ENCODE measurements around the gene ZNF177. TPM values are rescaled to one million over a fixed set of nuclear protein-coding genes. Genes with fewer than 3 reads are reported as not detected.

The ZNF177 gene
- total and polyA plus RNA-seq, 4 donors = 1.00 to 11.5 (median 1.6) TPM

- DNase-seq = no peak
Measured at GRCh38 chr19:9354651-9355050, 8.2 kb upstream of the ZNF177 start.

GRCh38 chr19:9370738-9371619, 8.2 kb downstream of the ZNF177 start:
- Histone ChIP-seq H3K9me3 (ENCODE audit: control insufficient read depth in 4 of 4, insufficient read depth in 3 of 4, low read length in 3 of 4) (peaks cover 10 to 40% (median 26%) of the 10 kb centered on the region in 4 donors), H3K4me3 (no peak overlapping the region), H3K9ac (ENCODE audit: insufficient read depth in 1 of 2, low read length in 2 of 2) (no peak overlapping the region), H3K36me3 (ENCODE audit: control insufficient read depth in 4 of 4, insufficient read depth in 4 of 4, low read length in 4 of 4) (peaks cover 0 to 52% (median 27%) of the 10 kb centered on the region in 4 donors), H3K27me3 (ENCODE audit: control insufficient read depth in 3 of 3, insufficient read depth in 3 of 3, low read length in 2 of 3) (no peaks in the 10 kb centered on the region), H3K4me1 (ENCODE audit: control insufficient read depth in 5 of 5, insufficient read depth in 5 of 5, low read length in 5 of 5) (no peaks in the 10 kb centered on the region), H3K27ac (ENCODE audit: low read depth in 1 of 2, low read length in 1 of 2) (no peak overlapping the region)
- ATAC-seq (ENCODE audit: insufficient read depth, low FRiP score) (no peak), DNase-seq (no peak)
- TF ChIP-seq CTCF (IDR thresholded peaks at IDR 0.05; ENCODE audit: control extremely low read depth, extremely low read depth) = no peak
- WGBS, 2 donors = 94 to 95% methylated on average over 6 of the region's 6 CpGs

More at GRCh38 chr19:9354651-9355050, 8.2 kb upstream of the ZNF177 start:
- Histone ChIP-seq H3K4me3 (no peak overlapping the region), H3K27ac (ENCODE audit: low read depth in 1 of 2, low read length in 1 of 2) (no peak overlapping the region), H3K36me3 (ENCODE audit: control insufficient read depth in 4 of 4, insufficient read depth in 4 of 4, low read length in 4 of 4) (peaks cover 4 to 48% (median 36%) of the 10 kb centered on the region in 4 donors), H3K9me3 (ENCODE audit: control insufficient read depth in 4 of 4, insufficient read depth in 3 of 4, low read length in 3 of 4) (peaks cover 20 to 43% (median 39%) of the 10 kb centered on the region in 4 donors), H3K9ac (ENCODE audit: insufficient read depth in 1 of 2, low read length in 2 of 2) (no peak overlapping the region), H3K4me1 (ENCODE audit: control insufficient read depth in 5 of 5, insufficient read depth in 5 of 5, low read length in 5 of 5) (no peaks in the 10 kb centered on the region), H3K27me3 (ENCODE audit: control insufficient read depth in 3 of 3, insufficient read depth in 3 of 3, low read length in 2 of 3) (no peaks in the 10 kb centered on the region)
- no peak for TF ChIP-seq CTCF (IDR thresholded peaks at IDR 0.05; ENCODE audit: control extremely low read depth, extremely low read depth)
- 94 to 95% methylated on average over 2 of the region's 2 CpGs for WGBS, 2 donors
- no peak for ATAC-seq (ENCODE audit: insufficient read depth, low FRiP score)

- Histone ChIP-seq H3K4me3 (no peak overlapping the region), H3K4me1 (ENCODE audit: control insufficient read depth in 5 of 5, insufficient read depth in 5 of 5, low read length in 5 of 5) (no peaks in the 10 kb centered on the region), H3K27ac (ENCODE audit: low read depth in 1 of 2, low read length in 1 of 2) (no peak overlapping the region), H3K36me3 (ENCODE audit: control insufficient read depth in 4 of 4, insufficient read depth in 4 of 4, low read length in 4 of 4) (peaks cover 32 to 92% (median 83%) of the 10 kb centered on the region in 4 donors), H3K27me3 (ENCODE audit: control insufficient read depth in 3 of 3, insufficient read depth in 3 of 3, low read length in 2 of 3) (no peaks in the 10 kb centered on the region), H3K9me3 (ENCODE audit: control insufficient read depth in 4 of 4, insufficient read depth in 3 of 4, low read length in 3 of 4) (peaks cover 48 to 80% (median 77%) of the 10 kb centered on the region in 4 donors), H3K9ac (ENCODE audit: insufficient read depth in 1 of 2, low read length in 2 of 2) (no peak overlapping the region)
- DNase-seq (no peak), ATAC-seq (ENCODE audit: insufficient read depth, low FRiP score) (no peak)
- WGBS, 2 donors = 72 to 84% methylated on average over 4 of the region's 4 CpGs
- TF ChIP-seq CTCF (IDR thresholded peaks at IDR 0.05; ENCODE audit: control extremely low read depth, extremely low read depth) = no peak
Measured at GRCh38 chr19:9381361-9381785, 18.6 kb downstream of the ZNF177 start.

All from lung (tissue), 12 donors.